Mesendoderm (in vitro differentiated cells): ENCODE results near the gene SGIP1.

Experiments used
- DNase-seq: peaks from one replicate; pipeline ENCODE4 v3.0.0; 2013
- H2AK5ac ChIP-seq: 2 replicates; pipeline ENCODE4 v1.6.1; 2013; ENCODE audit warnings: low read length, inconsistent platforms
- H2BK120ac ChIP-seq: 2 replicates; pipeline ENCODE4 v1.6.1; 2013; ENCODE audit warnings: low read depth, mild to moderate bottlenecking, low read length, moderate library complexity, mixed read lengths
- H2BK15ac ChIP-seq: replicated peaks from 2 replicates; pipeline ENCODE4 v1.6.1; 2013; ENCODE audit warnings: low read depth, mild to moderate bottlenecking, moderate library complexity
- H2BK5ac ChIP-seq: 2 replicates; pipeline ENCODE4 v1.6.1; 2013; ENCODE audit warnings: low read length, inconsistent platforms
- H3K18ac ChIP-seq: 2 replicates; pipeline ENCODE4 v1.6.1; 2013; ENCODE audit warnings: mild to moderate bottlenecking, low read length, mixed read lengths
- H3K23ac ChIP-seq: one replicate; pipeline ENCODE4 v1.6.1; 2013; ENCODE audit warnings: low read length
- H3K27ac ChIP-seq: 2 replicates; pipeline ENCODE4 v1.5.1; 2013; ENCODE audit warnings: low read depth, mild to moderate bottlenecking, inconsistent platforms, low read length, moderate library complexity
- H3K27me3 ChIP-seq: 2 replicates; pipeline ENCODE4 v1.6.1; 2013; ENCODE audit warnings: low read length, control low read depth, mild to moderate bottlenecking, inconsistent platforms; ENCODE audit not compliant: insufficient read depth, poor library complexity
- H3K36me3 ChIP-seq: 2 replicates; pipeline ENCODE4 v1.6.1; 2013; ENCODE audit warnings: low read length, inconsistent platforms; ENCODE audit not compliant: control insufficient read depth, insufficient read depth
- H3K4ac ChIP-seq: one replicate; pipeline ENCODE4 v1.6.1; 2013; ENCODE audit warnings: low read depth, mild to moderate bottlenecking, low read length, moderate library complexity
- H3K4me1 ChIP-seq: 2 replicates; pipeline ENCODE4 v1.6.1; 2013; ENCODE audit warnings: low read depth, low read length, inconsistent platforms; ENCODE audit not compliant: control insufficient read depth
- H3K4me2 ChIP-seq: 2 replicates; pipeline ENCODE4 v1.6.1; 2013; ENCODE audit warnings: low read length
- H3K4me3 ChIP-seq: 2 replicates; pipeline ENCODE4 v1.5.1; 2013; ENCODE audit warnings: mild to moderate bottlenecking, low read length
- H3K56ac ChIP-seq: one replicate; pipeline ENCODE4 v1.6.1; 2013; ENCODE audit warnings: low read length
- H3K79me1 ChIP-seq: 2 replicates; pipeline ENCODE4 v1.6.1; 2013; ENCODE audit warnings: low read length, inconsistent platforms
- H3K79me2 ChIP-seq: 2 replicates; pipeline ENCODE4 v1.6.1; 2013; ENCODE audit warnings: mild to moderate bottlenecking, low read length; ENCODE audit not compliant: control insufficient read depth, insufficient read depth
- H3K9ac ChIP-seq: 2 replicates; pipeline ENCODE4 v1.6.1; 2013; ENCODE audit warnings: low read length, inconsistent platforms
- H4K5ac ChIP-seq: one replicate; pipeline ENCODE4 v1.6.1; 2013; ENCODE audit warnings: low read length
- H4K8ac ChIP-seq: one replicate; pipeline ENCODE4 v1.6.1; 2013; ENCODE audit warnings: low read depth, mild to moderate bottlenecking, control low read depth, low read length, moderate library complexity
- WGBS: extraction: QIAGEN DNeasy Blood & Tissue Kit; methylation state at CpG from one replicate; pipeline ENCODE4 v1.1.7; 2013; ENCODE audit warnings: low lambda C conversion rate, missing lambda C conversion rate; ENCODE audit not compliant: insufficient coverage; ENCODE audit errors: extremely low coverage; 5-methylcytosine and 5-hydroxymethylcytosine counted together

The SGIP1 gene

GRCh38 chr1:66761221-66761620 lies 227.3 kb downstream of the SGIP1 start:
- Histone ChIP-seq H3K4ac (no peak overlapping the region), H2BK120ac (no peak overlapping the region), H2AK5ac (no peak overlapping the region), H3K18ac (no peak overlapping the region), H3K27me3 (no peaks in the 10 kb centered on the region), H3K56ac (no peak overlapping the region), H3K4me2 (no peak overlapping the region), H3K79me2 (no peaks in the 10 kb centered on the region), H2BK15ac (no peak overlapping the region), H3K23ac (no peak overlapping the region), H3K4me3 (no peak overlapping the region), H3K27ac (no peak overlapping the region), H3K36me3 (no peaks in the 10 kb centered on the region), H3K79me1 (no peaks in the 10 kb centered on the region), H4K5ac (no peak overlapping the region), H2BK5ac (no peak overlapping the region), H3K9ac (no peak overlapping the region), H3K4me1 (no peaks in the 10 kb centered on the region), H4K8ac (no peak overlapping the region)
- WGBS = no CpG with 5 or more reads among the region's 2 CpGs
- no peak for DNase-seq

DNA sequence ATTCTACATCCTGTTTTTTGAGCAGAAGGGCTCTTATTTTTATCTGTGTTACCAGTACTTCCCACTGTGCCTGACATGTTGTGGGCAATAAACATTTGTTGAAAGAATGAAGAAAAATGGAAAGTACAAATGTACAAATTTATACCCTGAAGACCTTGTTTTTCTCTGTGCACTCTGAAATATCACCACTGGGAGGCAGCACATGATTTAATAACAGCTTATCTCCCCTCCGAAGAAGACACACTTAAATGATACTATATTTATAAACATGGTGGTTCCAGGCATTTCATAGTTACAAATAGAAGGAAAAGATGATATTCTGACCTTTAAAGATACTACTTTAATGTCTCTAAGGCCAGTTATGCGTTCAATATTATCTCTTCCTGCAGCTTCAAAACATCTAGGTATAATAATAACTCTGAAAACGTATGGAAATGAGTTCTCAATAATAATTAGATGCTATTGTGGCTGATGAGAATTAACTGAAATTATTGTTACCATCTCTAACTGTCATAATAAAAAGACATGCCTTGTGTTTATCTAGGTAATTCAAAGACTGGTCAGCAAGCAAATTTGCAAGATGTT lies 231.1 kb downstream of the SGIP1 start:
- no peaks in the 10 kb centered on the region for H3K79me2 ChIP-seq
- no peaks in the 10 kb centered on the region for H3K4me1 ChIP-seq
- H2AK5ac ChIP-seq = no peak overlapping the region
- H3K4me3 ChIP-seq = no peak overlapping the region
- no peak overlapping the region for H2BK120ac ChIP-seq
- no peak overlapping the region for H3K27ac ChIP-seq
- WGBS = no CpG with 5 or more reads among the region's 3 CpGs
- H3K23ac ChIP-seq = no peak overlapping the region
- no peaks in the 10 kb centered on the region for H3K79me1 ChIP-seq
- no peak overlapping the region for H3K4me2 ChIP-seq
- no peak overlapping the region for H4K8ac ChIP-seq
- no peaks in the 10 kb centered on the region for H3K27me3 ChIP-seq
- H3K36me3 ChIP-seq = no peaks in the 10 kb centered on the region
- H3K56ac ChIP-seq = no peak overlapping the region
- no peak overlapping the region for H4K5ac ChIP-seq
- no peak overlapping the region for H3K4ac ChIP-seq
- H3K18ac ChIP-seq = no peak overlapping the region
- H2BK15ac ChIP-seq = no peak overlapping the region
- peak; percentile 42 for DNase-seq
- H2BK5ac ChIP-seq = no peak overlapping the region
- H3K9ac ChIP-seq = no peak overlapping the region

DNA sequence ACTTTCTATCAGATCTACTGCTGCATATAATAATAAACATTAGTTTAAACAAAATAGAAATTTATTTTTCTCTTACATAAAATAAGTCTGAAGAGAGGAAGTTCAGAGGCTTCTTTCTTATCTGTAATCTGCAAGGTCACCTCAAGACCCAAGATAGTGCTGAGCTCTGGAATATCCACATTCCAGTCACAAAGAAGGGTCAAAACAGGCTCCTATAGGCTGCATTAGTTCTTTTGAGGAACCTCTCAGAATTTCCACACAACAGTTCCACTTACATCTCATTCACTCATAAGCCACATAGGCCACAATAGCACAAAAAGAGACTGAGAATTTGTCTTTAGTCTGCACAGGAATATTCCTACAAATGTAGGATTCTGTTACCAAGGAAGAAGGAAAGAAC lies 233.7 kb downstream of the SGIP1 start:
- no peak overlapping the region for H2BK120ac ChIP-seq
- no peak overlapping the region for H2AK5ac ChIP-seq
- no peak overlapping the region for H3K56ac ChIP-seq
- no peak overlapping the region for H4K8ac ChIP-seq
- no peak overlapping the region for H3K4me3 ChIP-seq
- H3K27me3 ChIP-seq = no peaks in the 10 kb centered on the region
- H3K9ac ChIP-seq = no peak overlapping the region
- DNase-seq = peak; percentile 34
- no peaks in the 10 kb centered on the region for H3K36me3 ChIP-seq
- no peaks in the 10 kb centered on the region for H3K79me1 ChIP-seq
- H3K79me2 ChIP-seq = no peaks in the 10 kb centered on the region
- H3K4me1 ChIP-seq = no peaks in the 10 kb centered on the region
- no peak overlapping the region for H3K18ac ChIP-seq
- no peak overlapping the region for H3K4me2 ChIP-seq
- no peak overlapping the region for H2BK15ac ChIP-seq
- no peak overlapping the region for H3K23ac ChIP-seq
- no peak overlapping the region for H3K4ac ChIP-seq
- H2BK5ac ChIP-seq = no peak overlapping the region
- no peak overlapping the region for H4K5ac ChIP-seq
- H3K27ac ChIP-seq = no peak overlapping the region

- WGBS = no CpG with 5 or more reads among the region's 1 CpG
- H2BK120ac ChIP-seq = no peak overlapping the region
- H3K36me3 ChIP-seq = no peaks in the 10 kb centered on the region
- no peak overlapping the region for H3K4me2 ChIP-seq
- H3K27me3 ChIP-seq = no peaks in the 10 kb centered on the region
- no peak overlapping the region for H3K9ac ChIP-seq
- no peaks in the 10 kb centered on the region for H3K4me1 ChIP-seq
- no peak overlapping the region for H3K27ac ChIP-seq
- H3K23ac ChIP-seq = no peak overlapping the region
- H3K4me3 ChIP-seq = no peak overlapping the region
- H3K79me1 ChIP-seq = no peaks in the 10 kb centered on the region
- no peaks in the 10 kb centered on the region for H3K79me2 ChIP-seq
- DNase-seq = no peak
- H2BK5ac ChIP-seq = no peak overlapping the region
- H2BK15ac ChIP-seq = no peak overlapping the region
- H3K56ac ChIP-seq = no peak overlapping the region
- H4K8ac ChIP-seq = no peak overlapping the region
- no peak overlapping the region for H2AK5ac ChIP-seq
- H4K5ac ChIP-seq = no peak overlapping the region
- H3K4ac ChIP-seq = no peak overlapping the region
- H3K18ac ChIP-seq = no peak overlapping the region
Observed at GRCh38 chr1:66768965-66769364, 235.0 kb downstream of the SGIP1 start.

GRCh38 chr1:66769512-66770229 lies 235.7 kb downstream of the SGIP1 start:
- Histone ChIP-seq H3K18ac (no peak overlapping the region), H3K79me2 (no peaks in the 10 kb centered on the region), H3K4me3 (no peak overlapping the region), H2AK5ac (no peak overlapping the region), H2BK120ac (no peak overlapping the region), H3K4ac (no peak overlapping the region), H3K23ac (no peak overlapping the region), H2BK5ac (no peak overlapping the region), H4K8ac (no peak overlapping the region), H4K5ac (no peak overlapping the region), H3K36me3 (no peaks in the 10 kb centered on the region), H3K79me1 (no peaks in the 10 kb centered on the region), H3K27me3 (no peaks in the 10 kb centered on the region), H3K27ac (no peak overlapping the region), H3K9ac (no peak overlapping the region), H3K4me1 (no peaks in the 10 kb centered on the region), H3K56ac (no peak overlapping the region), H2BK15ac (no peak overlapping the region), H3K4me2 (no peak overlapping the region)
- DNase-seq = no peak
- no CpG with 5 or more reads among the region's 7 CpGs for WGBS

DNA sequence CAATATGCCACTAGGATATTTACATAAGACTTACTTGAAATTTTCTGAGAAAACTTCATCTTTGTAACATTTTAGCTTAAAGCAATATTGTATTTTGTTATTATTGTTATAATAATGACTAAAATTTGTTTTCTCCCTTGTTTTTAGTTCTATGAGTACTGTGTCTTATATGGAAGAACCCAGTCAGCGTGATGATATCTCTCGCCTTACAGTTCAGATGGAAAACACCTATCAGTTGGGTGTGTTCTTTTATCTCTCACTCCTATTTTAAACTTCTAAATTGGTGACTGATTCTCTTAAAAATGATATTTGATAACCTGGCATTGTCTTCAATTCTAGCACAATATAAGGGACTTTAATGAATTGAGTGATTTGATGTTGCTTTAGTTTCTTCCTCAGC lies 236.3 kb downstream of the SGIP1 start:
- H3K27ac ChIP-seq = no peak overlapping the region
- no peak overlapping the region for H3K9ac ChIP-seq
- H2AK5ac ChIP-seq = no peak overlapping the region
- no peaks in the 10 kb centered on the region for H3K79me2 ChIP-seq
- no peak overlapping the region for H2BK120ac ChIP-seq
- no CpG with 5 or more reads among the region's 2 CpGs for WGBS
- no peak overlapping the region for H3K4me3 ChIP-seq
- no peak overlapping the region for H4K8ac ChIP-seq
- no peaks in the 10 kb centered on the region for H3K36me3 ChIP-seq
- no peak overlapping the region for H3K4me2 ChIP-seq
- H3K79me1 ChIP-seq = no peaks in the 10 kb centered on the region
- no peaks in the 10 kb centered on the region for H3K27me3 ChIP-seq
- H4K5ac ChIP-seq = no peak overlapping the region
- no peak for DNase-seq
- H3K23ac ChIP-seq = no peak overlapping the region
- H2BK5ac ChIP-seq = no peak overlapping the region
- no peak overlapping the region for H3K56ac ChIP-seq
- no peak overlapping the region for H2BK15ac ChIP-seq
- H3K4ac ChIP-seq = no peak overlapping the region
- H3K4me1 ChIP-seq = no peaks in the 10 kb centered on the region
- H3K18ac ChIP-seq = no peak overlapping the region
